Measurements from ENCODE around the gene MROH2A.

Gene MROH2A

DNA sequence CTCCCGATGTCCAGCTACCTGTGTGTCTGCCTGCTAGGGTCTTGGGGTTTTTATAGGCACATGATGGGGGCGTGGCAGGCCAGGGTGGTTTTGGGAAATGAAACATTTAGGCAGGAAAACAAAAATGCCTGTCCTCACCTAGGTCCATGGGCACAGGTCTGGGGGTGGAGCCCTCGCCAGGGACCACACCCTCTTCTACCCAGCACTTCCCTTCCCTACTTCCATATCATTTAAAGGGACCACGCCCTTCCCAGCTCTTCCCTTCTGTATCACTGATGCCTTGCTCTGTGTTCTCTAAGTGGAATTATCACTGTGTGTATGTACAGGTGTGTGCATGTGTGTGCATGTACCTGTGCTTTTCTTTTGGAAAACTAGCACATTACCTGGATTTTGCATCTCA, 11.7 kb upstream of the MROH2A start:
- no peak for DNase-seq (ENCODE audit: low read depth)

DNA sequence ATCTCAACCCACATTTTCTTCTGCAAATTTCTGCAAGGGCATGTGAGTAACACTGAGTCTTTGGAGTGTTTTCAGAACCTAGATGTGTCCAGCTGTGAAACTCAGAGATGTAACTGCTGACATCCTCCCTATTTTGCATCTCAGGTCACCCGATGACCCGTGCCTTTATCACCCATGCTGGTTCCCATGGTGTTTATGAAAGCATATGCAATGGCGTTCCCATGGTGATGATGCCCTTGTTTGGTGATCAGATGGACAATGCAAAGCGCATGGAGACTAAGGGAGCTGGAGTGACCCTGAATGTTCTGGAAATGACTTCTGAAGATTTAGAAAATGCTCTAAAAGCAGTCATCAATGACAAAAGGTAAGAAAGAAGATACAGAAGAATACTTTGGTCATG, 10.1 kb upstream of the MROH2A start:
- no peak for DNase-seq (ENCODE audit: low read depth)

DNA sequence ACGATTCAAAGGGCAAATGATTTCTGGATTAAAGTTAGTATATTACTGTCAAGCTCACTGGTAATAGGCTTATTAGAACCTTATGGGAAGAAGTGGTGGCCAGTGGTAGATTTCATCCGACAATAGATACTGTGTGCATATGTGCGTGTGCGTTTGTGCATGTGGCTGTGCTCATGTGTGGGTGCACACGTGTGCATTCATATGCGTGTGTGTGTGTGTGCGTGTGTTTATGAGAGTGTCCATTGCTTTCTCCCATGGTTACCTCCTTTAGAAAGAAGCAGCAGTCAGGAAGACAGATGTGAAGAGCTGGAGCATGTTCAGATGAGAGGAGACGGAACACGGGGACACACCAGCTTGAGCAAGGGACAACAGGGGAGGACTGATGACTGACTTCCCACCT, 8.9 kb upstream of the MROH2A start:
- DNase-seq (ENCODE audit: low read depth), result no peak

DNA sequence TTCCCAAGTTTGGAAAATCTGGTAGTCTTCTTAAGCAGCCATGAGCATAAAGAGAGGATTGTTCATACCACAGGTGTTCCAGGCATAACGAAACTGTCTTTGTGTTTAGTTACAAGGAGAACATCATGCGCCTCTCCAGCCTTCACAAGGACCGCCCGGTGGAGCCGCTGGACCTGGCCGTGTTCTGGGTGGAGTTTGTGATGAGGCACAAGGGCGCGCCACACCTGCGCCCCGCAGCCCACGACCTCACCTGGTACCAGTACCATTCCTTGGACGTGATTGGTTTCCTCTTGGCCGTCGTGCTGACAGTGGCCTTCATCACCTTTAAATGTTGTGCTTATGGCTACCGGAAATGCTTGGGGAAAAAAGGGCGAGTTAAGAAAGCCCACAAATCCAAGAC, 6.0 kb upstream of the MROH2A start:
- no peak for DNase-seq (ENCODE audit: low read depth)

DNA sequence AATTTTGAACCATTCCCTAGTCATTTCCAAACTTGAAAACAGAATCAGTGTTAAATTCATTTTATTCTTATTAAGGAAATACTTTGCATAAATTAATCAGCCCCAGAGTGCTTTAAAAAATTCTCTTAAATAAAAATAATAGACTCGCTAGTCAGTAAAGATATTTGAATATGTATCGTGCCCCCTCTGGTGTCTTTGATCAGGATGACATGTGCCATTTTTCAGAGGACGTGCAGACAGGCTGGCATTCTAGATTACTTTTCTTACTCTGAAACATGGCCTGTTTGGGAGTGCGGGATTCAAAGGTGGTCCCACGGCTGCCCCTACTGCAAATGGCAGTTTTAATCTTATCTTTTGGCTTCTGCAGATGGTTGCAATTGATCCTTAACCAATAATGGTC, 5.5 kb upstream of the MROH2A start:
- no peak for DNase-seq (ENCODE audit: low read depth)

DNA sequence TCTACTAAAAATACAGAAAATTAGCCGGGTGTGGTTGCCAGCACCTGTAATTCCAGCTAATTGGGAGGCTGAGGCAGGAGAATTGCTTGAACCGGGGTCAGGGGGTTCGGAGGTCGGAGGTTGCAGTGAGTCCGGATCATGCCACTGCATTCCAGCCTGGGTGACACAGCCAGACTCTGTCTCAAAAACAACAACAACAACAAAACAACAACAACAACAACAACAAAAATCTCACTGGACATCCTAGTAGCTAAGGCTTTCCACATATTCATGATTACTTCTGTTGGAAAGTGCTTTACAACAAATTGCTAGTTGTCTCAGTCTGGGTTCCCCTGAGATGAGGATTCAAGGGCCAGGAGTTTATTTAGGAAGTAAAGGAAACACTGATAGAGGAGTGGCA, 4.3 kb upstream of the MROH2A start:
- DNase-seq (ENCODE audit: low read depth), result no peak

DNA sequence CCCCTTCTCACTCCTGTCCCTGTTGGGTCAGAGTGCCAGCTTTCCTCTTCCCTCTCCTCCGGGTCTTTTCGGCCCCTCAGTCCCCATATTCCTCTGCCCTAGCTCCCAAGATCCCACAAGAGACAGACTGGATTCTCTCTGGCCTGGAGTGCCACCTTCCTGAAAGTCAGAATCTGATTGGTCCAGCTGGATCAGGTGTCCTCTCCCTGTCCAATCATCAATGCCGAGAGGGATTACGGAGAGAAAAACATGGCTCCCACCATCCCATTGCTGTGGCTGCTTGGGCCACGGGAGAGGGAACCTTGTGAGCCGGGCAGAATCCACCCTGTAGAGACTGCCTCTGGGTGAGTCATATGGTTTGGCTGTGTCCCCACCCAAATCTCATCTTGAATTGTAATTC, 2.7 kb upstream of the MROH2A start:
- DNase-seq (ENCODE audit: low read depth), result no peak

DNA sequence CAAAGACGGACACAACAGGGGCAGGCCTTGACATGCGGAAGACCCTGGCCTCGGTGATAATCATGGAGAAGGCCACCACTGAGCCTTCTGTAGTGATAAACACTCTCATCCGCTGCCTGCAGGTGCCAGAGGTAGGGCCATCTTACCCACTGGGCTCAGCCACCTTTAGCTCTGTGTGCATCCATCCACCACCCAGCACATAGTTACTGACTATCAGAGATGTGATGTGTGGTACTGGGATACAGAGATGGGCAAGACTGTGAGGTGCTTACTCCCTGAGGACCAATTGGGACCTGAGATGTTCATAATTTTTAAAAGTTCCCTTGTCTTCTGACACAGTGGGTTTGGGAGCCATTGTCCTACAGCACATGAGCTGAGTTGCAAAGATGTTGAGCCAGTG, 1.6 kb downstream of the MROH2A start:
- no peak for DNase-seq (ENCODE audit: low read depth)

DNA sequence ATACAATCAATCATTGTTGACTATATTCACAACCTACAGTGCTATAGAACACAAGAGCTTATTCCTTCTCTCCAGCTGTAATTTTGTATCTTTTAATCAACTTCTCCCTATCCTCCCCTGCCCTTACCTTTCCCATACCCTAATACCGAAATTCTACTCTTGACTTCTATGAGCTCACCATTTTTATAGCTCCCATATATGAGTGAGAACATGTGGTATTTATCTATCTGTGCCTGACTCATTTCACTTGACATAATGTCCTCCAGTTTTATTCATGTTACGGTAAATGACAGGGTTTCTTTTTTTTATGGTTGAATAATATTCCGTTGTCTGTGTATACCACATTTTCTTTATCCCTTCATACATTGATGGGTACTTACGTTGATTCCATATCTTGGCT, 2.6 kb downstream of the MROH2A start:
- DNase-seq (ENCODE audit: low read depth), result no peak

DNA sequence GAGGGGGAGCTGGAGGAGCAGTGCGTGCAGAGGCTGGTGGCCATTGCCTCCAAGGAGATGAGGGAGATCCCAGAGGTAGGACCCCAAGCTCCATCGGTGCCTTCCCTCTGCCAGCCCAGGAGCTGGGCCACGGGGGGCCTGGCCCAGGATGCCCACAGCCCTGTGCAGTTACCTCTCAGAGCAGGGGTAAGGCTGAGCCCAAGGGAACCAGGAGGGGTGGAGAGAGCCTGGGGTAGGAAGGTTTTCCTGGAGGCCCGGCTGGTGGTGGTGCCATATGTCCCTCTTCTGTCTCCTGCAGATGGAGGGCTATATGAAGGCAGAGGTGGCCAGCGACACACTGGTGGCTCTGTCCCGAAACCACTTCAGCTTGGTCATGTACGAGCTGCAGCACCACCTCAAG, 11.4 kb downstream of the MROH2A start:
- no peak for DNase-seq (ENCODE audit: low read depth)

DNA sequence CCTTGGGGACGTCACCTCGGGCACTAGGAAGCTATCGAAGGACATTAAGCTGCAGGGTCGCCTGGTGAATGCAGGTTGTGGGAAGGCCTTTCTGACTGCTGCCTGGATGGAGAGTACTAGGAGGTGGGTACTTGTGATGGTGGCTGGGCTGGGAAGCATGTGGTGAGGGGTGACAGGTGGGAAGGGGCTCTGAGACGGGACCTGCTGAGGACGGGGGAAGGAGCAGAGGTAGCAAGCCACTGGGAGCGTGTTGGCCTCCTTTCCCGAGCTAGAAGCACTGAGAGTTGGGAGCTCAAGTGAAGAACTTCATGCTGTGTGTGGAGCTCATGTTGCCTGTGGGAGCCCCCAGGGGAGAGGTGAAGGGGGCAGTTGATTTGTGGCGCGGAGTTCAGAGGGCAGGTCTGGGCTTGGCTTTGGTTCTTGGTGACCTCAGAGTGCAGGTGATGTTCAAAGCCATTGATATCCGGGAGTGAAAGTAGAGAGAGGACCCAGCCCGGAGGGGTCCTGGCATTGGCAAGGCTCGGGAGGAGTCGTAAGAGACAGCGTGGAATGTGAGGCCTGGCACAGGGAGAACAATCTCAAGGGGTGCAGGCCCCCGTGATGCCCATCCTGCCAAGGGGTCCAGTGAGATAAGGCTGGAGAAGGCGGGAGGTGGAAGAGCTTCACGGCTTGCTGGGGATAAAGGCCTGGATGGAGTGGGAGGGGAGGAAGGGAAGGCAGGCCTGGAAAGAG, 13.2 kb downstream of the MROH2A start:
- no peak for DNase-seq (ENCODE audit: low read depth)

DNA sequence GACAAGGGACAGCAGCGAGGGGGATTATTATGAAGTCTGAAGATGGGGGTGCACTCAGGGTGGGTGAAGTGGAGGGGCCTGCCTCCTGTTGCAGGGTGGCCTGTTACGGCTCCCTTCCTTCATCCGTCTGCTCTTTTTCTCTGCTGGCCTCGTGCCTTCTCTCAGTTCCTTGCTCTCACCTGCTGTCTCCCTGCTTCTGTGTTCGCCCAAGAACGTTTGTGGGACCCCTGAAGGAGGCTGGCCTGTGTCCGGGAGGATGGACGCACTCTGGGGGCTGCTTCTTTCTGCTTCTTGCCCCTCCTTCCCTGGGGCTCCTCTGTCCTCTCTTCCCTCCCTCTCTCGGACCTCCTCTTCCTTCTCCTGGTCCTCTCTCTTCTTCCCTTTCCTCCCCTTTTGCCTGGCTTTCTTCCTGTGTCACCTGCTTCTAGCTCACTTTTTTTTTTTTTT, 13.8 kb downstream of the MROH2A start:
- no peak for DNase-seq (ENCODE audit: low read depth)

DNA sequence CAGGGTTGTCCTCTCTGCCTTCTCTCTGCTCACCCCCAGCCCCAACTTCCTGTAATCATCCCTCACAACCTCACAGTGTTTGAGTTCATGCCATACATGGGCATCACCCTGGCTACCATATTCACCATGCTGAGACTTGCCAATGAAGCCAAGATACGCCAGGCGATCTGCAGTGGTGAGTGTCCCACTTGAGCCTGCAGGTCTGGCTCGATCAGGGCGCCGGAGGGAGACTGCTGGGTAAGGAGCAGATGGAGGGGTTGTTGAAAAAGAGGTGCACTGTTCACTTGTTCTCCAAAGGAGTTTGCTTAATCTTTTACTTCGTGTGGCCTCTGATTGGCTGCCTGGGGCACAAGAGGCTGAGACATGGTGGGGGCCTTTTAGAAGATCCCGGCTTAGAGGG, 14.6 kb downstream of the MROH2A start:
- no peak for DNase-seq (ENCODE audit: low read depth)

DNA sequence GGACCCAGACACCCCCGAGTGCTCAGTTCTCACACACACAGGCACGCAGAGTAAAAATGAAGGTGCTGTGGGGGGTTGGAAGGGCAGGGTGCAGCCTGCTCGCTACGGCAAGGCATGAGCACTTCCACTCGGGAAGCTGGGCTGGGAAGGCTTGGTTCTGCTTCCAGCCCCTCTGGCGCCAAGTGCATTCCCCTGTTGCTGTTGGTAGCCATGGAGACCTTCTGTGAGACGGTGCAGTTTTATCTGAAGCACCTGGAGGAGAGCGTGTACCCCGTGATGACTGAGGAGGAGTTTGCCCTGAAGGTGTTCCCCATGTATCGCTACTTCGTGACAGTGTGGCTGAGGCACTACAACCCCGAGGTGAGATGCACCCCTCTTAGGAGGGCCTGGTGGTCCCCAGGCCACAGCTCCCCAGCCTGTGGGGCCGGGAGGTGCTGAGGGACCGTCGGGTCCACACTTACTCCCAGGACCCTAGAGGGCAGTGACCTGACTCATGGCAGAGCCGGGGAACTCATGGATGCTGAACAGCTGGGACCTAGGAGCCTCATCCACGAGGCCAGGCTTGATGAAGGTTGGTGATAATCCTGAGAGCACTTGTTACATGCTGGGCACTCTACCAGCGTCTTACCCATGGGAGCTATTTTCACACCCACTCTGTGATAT, 15.5 kb downstream of the MROH2A start:
- no peak for DNase-seq (ENCODE audit: low read depth)

DNA sequence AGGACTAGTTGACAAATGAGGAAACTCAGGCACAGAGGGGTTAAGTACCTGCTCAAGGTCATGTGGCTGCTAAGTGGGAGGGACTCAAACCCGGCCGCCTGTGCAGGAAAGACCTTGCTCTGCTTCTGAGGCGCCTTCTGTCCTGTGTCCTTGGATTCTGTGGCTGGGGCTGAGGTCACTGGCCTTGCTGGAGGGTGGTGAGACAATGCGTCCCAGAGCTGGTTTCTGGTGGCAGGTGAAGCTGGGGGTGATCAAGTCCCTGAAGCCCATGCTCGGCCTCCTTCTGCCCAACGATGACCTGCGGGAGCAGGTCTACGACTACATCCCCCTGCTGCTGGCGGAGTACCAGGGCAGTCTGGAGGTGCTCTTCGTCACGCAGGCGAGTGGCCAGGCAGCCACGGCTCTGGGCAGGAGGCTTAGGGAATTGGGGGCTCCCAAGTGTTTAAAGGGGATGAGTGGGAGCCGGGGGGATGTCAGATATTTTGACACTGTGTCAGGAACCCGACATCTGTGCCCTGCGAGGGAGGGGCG, 16.1 kb downstream of the MROH2A start:
- DNase-seq (ENCODE audit: low read depth), result no peak

DNA sequence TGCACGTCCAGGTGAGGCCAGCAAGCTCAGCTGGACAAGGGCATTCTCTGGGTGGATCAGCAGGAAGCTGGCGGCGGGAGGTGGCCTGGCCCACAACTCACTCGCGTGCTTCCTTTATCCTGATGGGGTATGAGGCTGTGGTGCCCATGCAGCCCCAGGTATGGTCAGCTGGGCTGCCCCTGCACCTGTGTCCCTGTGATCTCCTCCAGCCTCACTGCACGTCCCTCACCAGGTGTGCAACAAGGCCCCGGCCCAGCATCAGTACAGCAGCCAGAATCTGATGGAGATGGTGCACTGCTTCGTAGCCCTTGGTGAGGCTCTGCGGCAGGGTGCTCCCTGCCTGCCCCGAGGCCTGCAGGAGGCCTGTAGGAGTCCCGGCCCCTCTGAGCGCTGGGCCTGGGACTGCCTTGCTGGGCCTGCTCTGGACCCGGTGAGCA, 17.6 kb downstream of the MROH2A start:
- no peak for DNase-seq (ENCODE audit: low read depth)

DNA sequence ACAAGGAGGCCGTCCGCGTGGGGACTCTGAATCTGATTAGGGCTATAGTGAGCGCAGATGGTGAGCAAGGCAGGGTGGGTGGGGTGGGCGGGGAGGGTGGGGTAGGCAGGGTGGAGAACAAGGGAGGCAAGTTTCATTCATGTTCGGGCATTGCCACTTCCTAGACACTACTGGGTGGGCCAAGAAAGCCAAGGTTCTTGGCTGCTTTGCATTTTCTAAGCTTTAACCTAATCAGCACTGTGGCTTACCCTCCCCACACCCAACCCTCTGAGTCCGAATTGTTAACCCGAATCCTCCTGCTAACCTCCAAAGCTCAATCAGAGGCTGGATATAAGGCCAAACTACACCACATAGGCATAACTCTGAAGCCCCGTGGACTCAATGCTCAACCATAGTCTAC, 18.1 kb downstream of the MROH2A start:
- no peak for DNase-seq (ENCODE audit: low read depth)

DNA sequence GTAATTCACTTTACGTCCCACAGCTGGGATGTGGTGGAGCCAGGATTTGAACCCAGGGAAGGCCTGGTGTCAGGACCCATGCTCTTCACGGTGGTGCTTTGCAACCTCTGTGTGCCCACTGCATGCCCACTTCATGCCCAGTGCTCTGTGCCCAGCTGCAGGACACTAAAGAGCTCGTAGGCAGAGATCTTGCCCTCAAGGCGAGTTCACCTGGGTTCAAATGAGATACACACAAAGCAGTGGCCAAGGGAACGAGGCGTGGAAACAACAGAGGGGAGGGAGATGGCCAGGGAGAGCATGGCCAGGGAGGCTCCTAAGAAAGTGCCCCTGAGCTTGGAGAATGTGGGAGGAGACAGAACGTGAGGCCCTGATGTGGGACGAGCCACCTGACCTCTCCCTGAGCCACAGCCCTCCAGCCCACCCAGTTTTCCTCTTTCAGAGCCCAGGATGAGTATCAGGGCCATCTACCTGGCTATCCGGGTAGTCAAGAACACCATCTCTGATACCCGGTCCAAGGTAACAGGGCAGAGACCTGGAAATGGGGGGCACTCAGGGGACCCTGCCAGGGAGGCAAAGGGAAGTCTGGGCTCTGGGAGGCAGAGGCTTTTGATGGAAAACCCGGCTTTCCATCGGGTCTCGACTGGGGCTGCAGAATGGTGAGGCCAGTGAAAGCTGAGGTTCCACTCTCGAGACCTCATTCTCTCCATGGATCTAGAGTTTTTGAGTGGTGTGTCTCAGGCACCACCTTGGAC, 20.4 kb downstream of the MROH2A start:
- no peak for DNase-seq (ENCODE audit: low read depth)

DNA sequence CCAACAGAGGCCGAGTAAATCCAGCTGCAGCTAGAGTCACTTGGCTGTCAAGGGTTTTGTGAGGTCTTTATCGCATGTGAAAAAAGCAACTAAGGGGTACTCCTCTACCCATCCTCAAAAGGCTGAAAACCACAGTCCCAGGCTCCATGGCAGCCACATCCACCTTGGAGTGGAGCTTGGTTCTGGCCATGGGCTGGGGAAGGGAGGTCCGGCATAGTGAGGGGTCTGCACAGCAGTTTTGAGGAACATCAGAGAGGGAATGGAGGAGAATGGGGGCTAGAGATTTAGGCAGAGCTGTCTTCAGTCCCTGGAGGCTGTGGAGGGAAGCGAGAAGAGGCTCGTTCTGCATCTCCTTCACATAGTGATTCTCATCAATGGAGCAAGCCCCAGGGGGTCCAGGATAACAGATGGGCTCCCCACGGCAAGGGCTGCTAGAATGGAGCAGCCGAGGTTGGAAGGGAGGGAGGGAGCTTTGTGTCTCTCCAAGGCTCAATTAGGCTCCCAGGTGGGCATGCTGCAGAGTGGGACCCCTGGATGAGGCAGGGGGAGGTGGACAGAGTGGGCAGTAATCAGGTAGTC, 21.0 kb downstream of the MROH2A start:
- no peak for DNase-seq (ENCODE audit: low read depth)

DNA sequence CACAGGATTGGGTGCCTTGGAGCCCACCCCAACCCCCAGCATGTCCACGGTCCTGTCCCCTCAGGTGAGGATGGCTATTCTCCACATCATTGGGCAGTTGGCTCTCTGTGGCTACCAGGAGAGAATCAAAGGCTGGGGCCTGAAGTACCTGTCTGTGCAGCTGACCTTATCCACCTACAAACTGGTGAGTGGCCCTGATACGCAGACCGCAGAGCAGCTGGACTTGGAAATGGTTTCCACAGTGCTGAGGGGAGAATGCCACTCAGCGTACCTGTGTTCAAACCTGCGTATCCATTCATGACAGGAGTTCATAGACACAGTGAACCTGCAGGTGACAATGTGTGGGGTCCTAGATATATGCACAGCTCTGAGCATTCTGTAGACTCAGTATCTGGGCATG, 21.6 kb downstream of the MROH2A start:
- DNase-seq (ENCODE audit: low read depth), result no peak

DNA sequence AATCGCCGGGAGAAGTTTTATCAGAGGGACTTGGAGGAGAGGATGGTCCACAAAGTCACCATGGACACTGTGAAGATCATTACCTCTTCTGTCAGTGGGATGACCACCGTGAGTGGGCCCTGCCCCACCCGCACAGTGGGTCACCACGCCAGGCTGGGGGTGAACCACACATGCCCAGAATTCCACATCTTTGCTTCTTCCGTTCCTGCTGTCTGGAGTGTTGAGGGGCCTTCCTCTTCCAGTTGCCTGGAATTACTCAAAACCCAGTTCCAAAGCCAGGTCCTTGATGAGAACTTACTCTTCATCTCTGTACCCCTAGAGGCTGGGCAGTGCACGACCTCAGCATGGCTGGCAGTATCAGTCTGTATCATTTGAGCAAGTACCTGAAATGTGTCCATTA, 22.1 kb downstream of the MROH2A start:
- no peak for DNase-seq (ENCODE audit: low read depth)

DNA sequence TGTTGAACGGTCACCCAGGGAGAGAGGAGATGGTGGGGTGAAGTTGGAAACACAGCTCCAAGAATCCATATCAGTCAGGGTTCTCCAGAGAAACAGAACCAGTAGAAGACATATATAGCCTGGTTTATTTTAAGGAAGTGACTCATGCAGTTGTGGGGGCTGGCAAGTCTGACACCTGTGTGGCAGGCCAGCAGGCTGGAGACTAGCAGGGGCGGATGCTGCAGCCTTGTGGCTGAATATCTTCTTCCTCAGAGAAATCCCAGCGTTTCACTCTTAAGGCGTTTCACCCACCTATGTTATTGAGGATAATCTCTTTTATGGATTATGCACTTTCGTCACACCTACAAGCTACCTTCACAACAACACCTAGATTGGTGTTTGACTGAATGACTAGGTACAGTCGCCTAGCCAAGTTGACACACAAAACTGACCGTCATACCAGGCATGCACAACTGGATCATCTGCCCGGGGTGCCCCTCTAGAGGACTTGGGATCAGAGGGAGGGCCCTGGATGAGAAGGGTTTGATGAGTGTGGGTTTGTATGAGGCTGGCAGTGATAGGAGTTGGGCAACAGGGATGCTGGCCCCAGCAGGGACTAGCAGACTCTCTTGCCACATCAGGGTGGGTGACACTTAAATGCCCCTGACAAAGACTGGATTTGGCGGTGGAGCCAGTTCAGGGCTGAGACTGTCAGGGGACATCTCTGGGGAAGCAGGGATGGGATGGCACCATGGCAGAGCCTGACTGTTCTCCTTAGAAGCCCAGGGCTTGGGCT, 23.4 kb downstream of the MROH2A start:
- DNase-seq (ENCODE audit: low read depth), result no peak
